Measurements from ENCODE around the gene ZAP70.

The ZAP70 gene

DNA sequence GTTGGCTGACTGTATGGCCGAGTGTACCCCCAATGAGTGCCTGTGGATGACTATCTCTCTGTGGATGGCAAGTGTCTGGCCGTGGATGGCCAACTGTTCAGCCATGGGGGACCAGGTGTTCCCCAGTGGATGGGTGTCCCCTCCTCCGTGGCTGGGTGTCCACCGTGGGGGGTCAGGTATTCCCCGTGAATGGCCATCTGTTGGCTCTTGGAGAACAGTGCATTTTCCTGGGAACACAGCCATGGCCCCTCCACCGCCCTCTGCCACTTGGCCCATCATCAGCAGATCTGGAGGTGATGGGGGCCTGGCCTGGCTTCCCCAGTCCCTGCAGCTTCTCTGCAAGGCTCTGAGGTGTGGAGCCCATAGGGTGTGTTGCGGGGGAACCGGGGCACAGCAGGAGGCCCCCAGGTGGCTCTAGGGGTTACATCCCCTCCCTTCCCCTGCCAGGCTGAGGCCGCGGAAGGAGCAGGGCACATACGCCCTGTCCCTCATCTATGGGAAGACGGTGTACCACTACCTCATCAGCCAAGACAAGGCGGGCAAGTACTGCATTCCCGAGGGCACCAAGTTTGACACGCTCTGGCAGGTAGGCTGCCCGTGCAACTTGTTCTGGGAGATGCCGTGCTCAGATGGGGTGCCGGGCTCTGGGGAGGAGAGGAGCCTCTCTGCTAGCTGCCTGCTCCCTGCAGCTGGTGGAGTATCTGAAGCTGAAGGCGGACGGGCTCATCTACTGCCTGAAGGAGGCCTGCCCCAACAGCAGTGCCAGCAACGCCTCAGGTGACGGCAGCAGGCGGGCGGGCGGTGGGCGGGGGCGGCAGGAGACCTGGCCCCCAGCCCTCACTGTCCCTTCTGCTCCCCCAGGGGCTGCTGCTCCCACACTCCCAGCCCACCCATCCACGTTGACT is 19.3 kb downstream of the ZAP70 start:
- TF ChIP-seq, protein P1, sequence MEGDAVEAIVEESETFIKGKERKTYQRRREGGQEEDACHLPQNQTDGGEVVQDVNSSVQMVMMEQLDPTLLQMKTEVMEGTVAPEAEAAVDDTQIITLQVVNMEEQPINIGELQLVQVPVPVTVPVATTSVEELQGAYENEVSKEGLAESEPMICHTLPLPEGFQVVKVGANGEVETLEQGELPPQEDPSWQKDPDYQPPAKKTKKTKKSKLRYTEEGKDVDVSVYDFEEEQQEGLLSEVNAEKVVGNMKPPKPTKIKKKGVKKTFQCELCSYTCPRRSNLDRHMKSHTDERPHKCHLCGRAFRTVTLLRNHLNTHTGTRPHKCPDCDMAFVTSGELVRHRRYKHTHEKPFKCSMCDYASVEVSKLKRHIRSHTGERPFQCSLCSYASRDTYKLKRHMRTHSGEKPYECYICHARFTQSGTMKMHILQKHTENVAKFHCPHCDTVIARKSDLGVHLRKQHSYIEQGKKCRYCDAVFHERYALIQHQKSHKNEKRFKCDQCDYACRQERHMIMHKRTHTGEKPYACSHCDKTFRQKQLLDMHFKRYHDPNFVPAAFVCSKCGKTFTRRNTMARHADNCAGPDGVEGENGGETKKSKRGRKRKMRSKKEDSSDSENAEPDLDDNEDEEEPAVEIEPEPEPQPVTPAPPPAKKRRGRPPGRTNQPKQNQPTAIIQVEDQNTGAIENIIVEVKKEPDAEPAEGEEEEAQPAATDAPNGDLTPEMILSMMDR (IDR thresholded peaks at IDR 0.05; ENCODE audit: low read depth, low read length), result no peak
- no peak overlapping the region for H3K4me3 ChIP-seq (ENCODE audit: low read depth, low read length)

DNA sequence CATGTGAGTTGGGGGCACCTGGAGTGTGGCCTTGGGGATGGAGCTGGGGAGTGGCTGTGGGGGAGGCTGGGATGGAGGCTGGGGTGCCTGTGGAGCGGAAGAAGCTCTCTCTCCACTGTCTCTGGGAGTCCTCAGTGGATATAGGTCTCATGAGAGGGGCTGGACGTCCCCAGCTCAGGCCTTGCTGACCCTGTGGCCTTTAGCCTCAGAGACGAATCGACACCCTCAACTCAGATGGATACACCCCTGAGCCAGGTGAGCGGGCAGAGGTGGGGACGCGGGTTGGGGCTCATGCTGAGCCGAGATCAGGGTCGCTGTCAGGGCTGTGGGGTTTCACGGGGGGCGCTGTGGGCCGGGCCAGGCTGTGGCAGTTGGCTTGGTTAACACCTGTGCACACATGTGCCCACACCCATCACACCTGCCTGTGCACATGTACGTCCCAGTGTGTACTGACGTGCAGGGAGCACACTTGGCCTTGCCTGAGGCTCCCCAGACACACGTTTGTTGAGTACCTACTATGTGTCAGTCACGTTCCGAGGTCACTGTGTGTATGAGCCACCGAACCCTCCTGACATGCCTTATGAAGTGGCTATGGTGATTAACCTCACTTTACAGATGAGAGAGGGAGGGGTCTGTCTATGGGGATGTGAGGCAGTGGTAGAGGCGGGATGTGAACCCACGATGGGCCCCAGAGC is 20.1 kb downstream of the ZAP70 start:
- TF ChIP-seq, protein P1 (IDR thresholded peaks at IDR 0.05; ENCODE audit: low read depth, low read length), result no peak
- no peak overlapping the region for H3K4me3 ChIP-seq (ENCODE audit: low read depth, low read length)

DNA sequence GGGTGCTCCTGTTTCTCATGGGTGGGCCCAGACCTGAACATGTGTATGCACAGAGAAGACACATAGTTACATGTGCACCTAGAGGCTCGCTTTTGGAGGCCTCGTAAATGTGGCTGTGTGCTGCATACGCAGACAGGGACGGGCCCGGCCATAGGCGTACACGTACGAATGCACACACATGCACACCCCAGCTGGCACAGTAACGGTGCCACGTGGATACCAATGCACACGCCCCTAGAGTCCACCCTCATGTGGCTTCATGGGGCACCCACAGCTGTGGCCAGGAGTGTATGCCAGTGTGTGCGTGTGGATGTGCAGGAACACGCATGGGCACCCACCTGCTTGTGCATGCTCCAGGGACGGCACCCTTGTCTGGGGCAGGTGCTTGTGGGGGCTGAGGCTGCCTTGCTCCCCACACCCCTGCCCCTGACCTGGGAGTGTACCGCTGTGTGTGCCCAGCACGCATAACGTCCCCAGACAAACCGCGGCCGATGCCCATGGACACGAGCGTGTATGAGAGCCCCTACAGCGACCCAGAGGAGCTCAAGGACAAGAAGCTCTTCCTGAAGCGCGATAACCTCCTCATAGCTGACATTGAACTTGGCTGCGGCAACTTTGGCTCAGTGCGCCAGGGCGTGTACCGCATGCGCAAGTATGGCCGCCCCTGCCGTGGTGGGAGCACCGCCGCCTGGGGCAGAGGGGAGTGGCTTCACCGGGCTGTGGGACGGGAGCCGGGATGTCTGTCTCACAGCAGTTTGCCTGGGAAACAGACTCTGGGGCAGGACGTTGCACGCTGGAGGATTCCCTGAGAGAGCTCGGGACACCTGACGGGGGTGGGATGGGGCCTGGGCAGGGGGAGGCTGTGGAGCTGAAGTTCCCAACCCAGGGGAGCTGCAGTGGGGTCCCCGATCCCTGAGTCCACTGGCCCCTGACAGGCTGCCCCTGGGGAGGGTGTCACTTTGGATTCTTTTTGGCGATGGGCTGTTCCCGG is 21.0 kb downstream of the ZAP70 start:
- TF ChIP-seq, protein P1 (IDR thresholded peaks at IDR 0.05; ENCODE audit: low read depth, low read length), result no peak
- no peak overlapping the region for H3K4me3 ChIP-seq (ENCODE audit: low read depth, low read length)

DNA sequence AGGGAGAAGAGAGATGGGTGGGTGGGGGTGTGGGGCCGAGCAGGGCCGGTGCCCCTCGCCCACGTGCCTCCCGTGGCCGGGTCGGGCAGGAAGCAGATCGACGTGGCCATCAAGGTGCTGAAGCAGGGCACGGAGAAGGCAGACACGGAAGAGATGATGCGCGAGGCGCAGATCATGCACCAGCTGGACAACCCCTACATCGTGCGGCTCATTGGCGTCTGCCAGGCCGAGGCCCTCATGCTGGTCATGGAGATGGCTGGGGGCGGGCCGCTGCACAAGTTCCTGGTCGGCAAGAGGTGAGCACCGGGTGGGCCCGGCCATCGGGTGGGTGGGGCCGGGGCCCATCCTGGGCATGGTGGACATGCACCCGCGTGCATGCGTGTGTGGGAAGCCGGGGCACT is 21.8 kb downstream of the ZAP70 start:
- no peak overlapping the region for H3K4me3 ChIP-seq (ENCODE audit: low read depth, low read length)

DNA sequence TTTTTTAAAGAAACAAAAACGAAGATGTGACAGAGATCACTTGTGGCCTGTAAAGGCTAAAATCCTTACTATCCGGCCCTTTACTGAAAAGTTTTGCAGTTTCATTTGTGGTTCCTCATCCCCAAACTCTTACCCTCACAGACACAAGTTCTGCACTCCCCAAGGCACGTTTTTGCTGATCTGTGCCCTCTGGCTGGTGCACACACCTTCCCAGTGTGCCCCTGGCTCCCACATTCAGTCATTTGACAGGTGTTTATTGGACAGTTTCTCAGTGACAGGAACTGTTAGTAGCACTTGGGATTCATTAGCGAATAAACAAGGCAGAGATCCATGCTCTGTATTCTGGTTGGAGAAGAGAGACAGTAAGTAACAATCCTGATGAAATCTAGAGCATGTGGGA is 22.8 kb downstream of the ZAP70 start:
- TF ChIP-seq, protein P1 (IDR thresholded peaks at IDR 0.05; ENCODE audit: low read depth, low read length), result no peak
- H3K4me3 ChIP-seq (ENCODE audit: low read depth, low read length), result no peak overlapping the region

More for the DNA sequence above, 21.8 kb downstream of the ZAP70 start:
- TF ChIP-seq, protein P1 (IDR thresholded peaks at IDR 0.05; ENCODE audit: low read depth, low read length), result no peak

DNA sequence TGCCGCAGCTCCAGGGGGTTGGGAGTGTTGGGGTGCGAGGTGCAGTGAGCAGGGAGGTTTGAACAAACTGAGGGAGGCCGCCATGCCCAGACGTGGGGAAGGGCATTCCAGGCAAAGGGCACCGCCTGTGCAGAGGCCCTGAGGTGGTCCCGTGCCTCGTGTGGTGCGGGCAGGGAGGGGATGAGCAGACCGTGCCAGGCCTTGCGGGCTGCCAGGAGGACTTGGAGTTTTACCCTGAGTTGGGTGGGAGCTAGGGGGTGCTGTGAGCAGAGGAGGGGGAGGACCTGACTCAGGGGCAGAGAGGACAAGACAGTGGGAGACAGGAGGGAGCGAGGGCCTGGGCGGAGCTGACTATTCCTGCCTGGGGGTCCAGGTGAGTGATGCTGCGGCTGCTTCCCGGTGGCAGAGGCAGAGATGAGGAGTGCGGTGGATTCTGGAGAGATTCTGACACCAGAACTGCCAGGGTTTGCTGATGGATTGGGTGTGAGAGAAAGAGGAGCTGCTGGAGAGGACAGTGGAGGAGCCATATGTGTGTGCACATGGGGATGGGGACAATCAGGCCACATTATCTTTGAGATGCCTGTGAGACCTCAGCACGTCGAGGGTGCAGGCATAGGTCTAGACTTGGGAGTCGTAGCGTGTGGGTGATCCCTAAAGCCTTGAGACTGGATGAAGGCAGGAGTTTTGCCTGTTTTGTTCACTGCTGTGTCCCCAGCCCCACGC is 23.4 kb downstream of the ZAP70 start:
- TF ChIP-seq, protein P1 (IDR thresholded peaks at IDR 0.05; ENCODE audit: low read depth, low read length), result no peak

More for the DNA sequence above, 23.4 kb downstream of the ZAP70 start:
- no peak overlapping the region for H3K4me3 ChIP-seq (ENCODE audit: low read depth, low read length)

Measured in WI38 (cell line).